CD14-positive monocyte (primary cell): Measurements from ENCODE around the gene GNA12. TPM values are rescaled to one million over a fixed set of nuclear protein-coding genes. Genes with fewer than 3 reads are reported as not detected.

Experiments
- DNase-seq, 3 donors: peaks; one replicate each; pipeline ENCODE4 v3.0.0-alpha.2; 2011 to 2022
- H2AFZ ChIP-seq: 2 replicates; pipeline ENCODE4 v1.6.0; 2012; ENCODE audit warnings: mild to moderate bottlenecking, low read depth, low read length, inconsistent platforms; ENCODE audit not compliant: insufficient read depth, poor library complexity, severe bottlenecking
- H3K27ac ChIP-seq, 2 donors: 1 replicate in 1 of 2; 2 replicates in 1 of 2; pipeline ENCODE4 v1.5.1; 2012 to 2013; ENCODE audit warnings: low read length in 2 of 2, control low read depth in 1 of 2, inconsistent platforms in 1 of 2, low read depth in 1 of 2, mild to moderate bottlenecking in 1 of 2
- H3K27me3 ChIP-seq, 2 donors: one replicate each; pipeline versions ENCODE4 v1.6.0 to v1.6.1; 2011 to 2013; ENCODE audit warnings: low read length in 2 of 2; ENCODE audit not compliant: control insufficient read depth in 2 of 2, insufficient read depth in 2 of 2
- H3K36me3 ChIP-seq, 2 donors: replicated peaks in 1 of 2; 1 replicate in 1 of 2; 2 replicates in 1 of 2; pipeline versions ENCODE4 v1.5.1 to v1.6.1; 2012 to 2013; ENCODE audit warnings: low read length in 2 of 2, control low read depth in 1 of 2, inconsistent platforms in 1 of 2, mild to moderate bottlenecking in 1 of 2; ENCODE audit not compliant: insufficient read depth in 2 of 2, control insufficient read depth in 1 of 2
- H3K4me1 ChIP-seq, 2 donors: 1 replicate in 1 of 2; 2 replicates in 1 of 2; pipeline versions ENCODE4 v1.5.1 to v1.6.1; 2012 to 2013; ENCODE audit warnings: low read length in 2 of 2, control low read depth in 1 of 2, inconsistent platforms in 1 of 2, mild to moderate bottlenecking in 1 of 2, moderate library complexity in 1 of 2; ENCODE audit not compliant: insufficient read depth in 2 of 2, control insufficient read depth in 1 of 2
- H3K4me2 ChIP-seq: replicated peaks from 2 replicates; pipeline ENCODE3; 2012; ENCODE audit warnings: low read length, moderate library complexity, mild to moderate bottlenecking; ENCODE audit not compliant: poor library complexity, severe bottlenecking; ENCODE audit errors: extremely low read depth
- H3K4me3 ChIP-seq, 3 experiments: fragments of 200-600 bp in 1 of 3; sonication (generic) in 1 of 3; replicated peaks in 1 of 3; 1 replicate in 2 of 3; 2 replicates in 1 of 3; pipeline ENCODE4 v1.5.1; 2011 to 2013; ENCODE audit warnings: low read length in 3 of 3, mild to moderate bottlenecking in 3 of 3, control low read depth in 2 of 3, low read depth in 2 of 3, inconsistent platforms in 1 of 3, moderate library complexity in 1 of 3
- H3K79me2 ChIP-seq: 2 replicates; pipeline ENCODE4 v1.6.0; 2012; ENCODE audit warnings: mild to moderate bottlenecking, control low read depth, inconsistent platforms, low read length, moderate library complexity; ENCODE audit not compliant: insufficient read depth
- H3K9ac ChIP-seq: 2 replicates; pipeline ENCODE4 v1.6.0; 2017; ENCODE audit warnings: low read length, mild to moderate bottlenecking; ENCODE audit not compliant: insufficient read depth, poor library complexity, severe bottlenecking
- H3K9me3 ChIP-seq, 2 donors: replicated peaks in 1 of 2; 1 replicate in 1 of 2; 2 replicates in 1 of 2; pipeline versions ENCODE4 v1.5.1 to v1.6.1; 2012 to 2013; ENCODE audit warnings: low read length in 2 of 2, control low read depth in 1 of 2; ENCODE audit not compliant: control insufficient read depth in 1 of 2, insufficient read depth in 1 of 2
- H4K20me1 ChIP-seq: 2 replicates; pipeline ENCODE4 v1.6.0; 2012; ENCODE audit warnings: mild to moderate bottlenecking, low read length, control low read depth, moderate library complexity; ENCODE audit not compliant: insufficient read depth
- H3K27ac Mint-ChIP-seq, 7 donors: one replicate each; pipeline ENCODE4 v1.8.0; 2020; ENCODE audit warnings: mild to moderate bottlenecking in 7 of 7, mixed read lengths in 7 of 7, moderate library complexity in 6 of 7, inconsistent platforms in 2 of 7
- H3K27me3 Mint-ChIP-seq, 3 donors: one replicate each; pipeline ENCODE4 v1.8.0; 2021 to 2022; ENCODE audit warnings: low read depth in 3 of 3, mild to moderate bottlenecking in 3 of 3, mixed read lengths in 3 of 3, moderate library complexity in 3 of 3, inconsistent platforms in 1 of 3
- H3K36me3 Mint-ChIP-seq, 2 donors: one replicate each; pipeline ENCODE4 v1.8.0; 2020; ENCODE audit warnings: mixed read lengths in 2 of 2, inconsistent platforms in 1 of 2, mild to moderate bottlenecking in 1 of 2
- H3K4me1 Mint-ChIP-seq: one replicate; pipeline ENCODE4 v1.8.0; 2020; ENCODE audit warnings: mild to moderate bottlenecking, mixed read lengths
- H3K4me3 Mint-ChIP-seq, 2 donors: one replicate each; pipeline ENCODE4 v1.8.0; 2020; ENCODE audit warnings: mild to moderate bottlenecking in 2 of 2, mixed read lengths in 2 of 2, moderate library complexity in 1 of 2
- H3K9me3 Mint-ChIP-seq, 7 donors: one replicate each; pipeline ENCODE4 v1.8.0; 2020 to 2022; ENCODE audit warnings: mixed read lengths in 7 of 7, mild to moderate bottlenecking in 6 of 7, moderate library complexity in 6 of 7, inconsistent platforms in 2 of 7
- CTCF ChIP-seq: fragments of 200-600 bp; IDR thresholded peaks from one replicate; pipeline ENCODE4 v1.8.0; 2022; ENCODE audit warnings: antibody characterized with exemption, mild to moderate bottlenecking
- WGBS: methylation state at CpG from one replicate; pipeline ENCODE4 v1.1.5; 2013; ENCODE audit warnings: missing lambda C conversion rate; ENCODE audit not compliant: insufficient coverage; 5-methylcytosine and 5-hydroxymethylcytosine counted together
- intact Hi-C, 2 donors: fragments of 100-400 bp; cut with micrococcal nuclease; formaldehyde crosslinking; loops; one replicate each; pipeline versions ENCODE4 v1.15.0 to v1.15.1; 2023
- polyA plus RNA-seq, 3 donors: library from polyadenylated mRNA; depleted of rRNA in 1 of 3; unstranded in 2 of 3; stranded (reverse) in 1 of 3; fragments of 300-500 nt in 2 of 3; fragments of >200 nt in 1 of 3; fragmentation: Illumina TruSeq in 2 of 3; gene quantifications; 1 replicate in 2 of 3; 2 replicates in 1 of 3; pipeline ENCODE4 v1.2.3, GENCODE V29; 2012 to 2021

The GNA12 gene
- polyA plus RNA-seq, 3 donors = 3.4 to 25.9 (median 10.6) TPM

- Histone ChIP-seq H2AFZ (no peak overlapping the region), H3K36me3 (no peaks in the 10 kb centered on the region), H3K9ac (no peak overlapping the region), H3K27ac (no peak overlapping the region), H3K79me2 (peaks cover 8% of the 10 kb centered on the region), H4K20me1 (peaks cover 7% of the 10 kb centered on the region), H3K27me3 (no peaks in the 10 kb centered on the region), H3K4me1 (peaks cover 22 to 33% of the 10 kb centered on the region in 2 donors), H3K4me2 (no peak overlapping the region), H3K4me3 (no peak overlapping the region), H3K9me3 (no peaks in the 10 kb centered on the region)
- intact Hi-C loops = no loop called here
- 44% methylated on average over 8 of the region's 15 CpGs for WGBS
- H3K4me3 Mint-ChIP-seq = peak overlapping the region in 1 of 2 donors; percentile 59
- peaks cover 23 to 28% of the 10 kb centered on the region in 2 donors for H3K36me3 Mint-ChIP-seq
- peaks cover 0 to 3% (median 0%) of the 10 kb centered on the region in 3 donors for H3K27me3 Mint-ChIP-seq
- H3K9me3 Mint-ChIP-seq = peaks cover 0 to 2% (median 0%) of the 10 kb centered on the region in 7 donors
- peak overlapping the region; percentile 7 to 85 (median 64) for H3K27ac Mint-ChIP-seq
- DNase-seq = peak; percentile 62 to 75 (median 68)
- peaks cover 49% of the 10 kb centered on the region for H3K4me1 Mint-ChIP-seq
- no peak for TF ChIP-seq CTCF
Observed at GRCh38 chr7:2808891-2809665, 35.0 kb downstream of the GNA12 start.

- H3K27ac Mint-ChIP-seq = peak overlapping the region in 6 of 7 donors; percentile 39 to 85 (median 72)
- H3K36me3 Mint-ChIP-seq = peaks cover 18 to 24% of the 10 kb centered on the region in 2 donors
- H3K27me3 Mint-ChIP-seq = peaks cover 0 to 3% (median 0%) of the 10 kb centered on the region in 3 donors
- 67% methylated on average over 20 of the region's 21 CpGs for WGBS
- Histone ChIP-seq H3K4me3 (no peak overlapping the region), H3K27ac (no peak overlapping the region), H3K4me1 (peaks cover 22 to 33% of the 10 kb centered on the region in 2 donors), H3K27me3 (no peaks in the 10 kb centered on the region), H4K20me1 (peaks cover 7% of the 10 kb centered on the region), H3K9me3 (no peaks in the 10 kb centered on the region), H2AFZ (no peak overlapping the region), H3K9ac (no peak overlapping the region), H3K36me3 (no peaks in the 10 kb centered on the region), H3K79me2 (peaks cover 8% of the 10 kb centered on the region), H3K4me2 (no peak overlapping the region)
- H3K4me1 Mint-ChIP-seq = peaks cover 44% of the 10 kb centered on the region
- no peak for DNase-seq
- peaks cover 0 to 2% (median 0%) of the 10 kb centered on the region in 7 donors for H3K9me3 Mint-ChIP-seq
- H3K4me3 Mint-ChIP-seq = no peak overlapping the region
- intact Hi-C loops = no loop called here
- no peak for TF ChIP-seq CTCF
Observed at GRCh38 chr7:2807845-2808772, 36.0 kb downstream of the GNA12 start.
